ENCODE data around the gene BBS1. TPM values are rescaled to one million over a fixed set of nuclear protein-coding genes. Genes with fewer than 3 reads are reported as not detected.

Gene BBS1
- total RNA-seq, 1 donor from 2014 or later = 41.4 TPM

GRCh38 chr11:66469441-66469840 is 41.0 kb upstream of the BBS1 start:
- ATAC-seq = no peak
- H3K4me3 ChIP-seq = no peak overlapping the region
- TF ChIP-seq CTCF (IDR thresholded peaks at IDR 0.05) = no peak

DNA sequence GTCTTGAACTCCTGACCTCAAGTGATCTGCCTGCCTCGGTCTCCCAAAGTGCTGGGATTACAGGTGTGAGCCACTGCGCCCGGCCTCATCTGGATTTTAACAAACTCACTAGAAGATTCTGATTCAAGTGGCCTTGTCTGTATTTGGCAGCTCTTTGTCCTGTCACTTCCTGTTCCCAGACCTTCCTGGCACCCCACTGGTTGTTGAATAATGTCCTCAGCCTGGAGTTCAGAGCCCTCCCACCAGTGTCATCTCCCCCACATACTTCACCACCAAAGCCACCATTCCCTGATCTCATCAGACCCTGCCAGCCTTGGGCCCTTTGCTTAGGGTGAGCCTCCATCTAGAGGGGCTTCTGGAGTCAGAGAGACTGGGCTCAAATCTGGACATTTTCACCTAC is 40.4 kb upstream of the BBS1 start:
- no peak for ATAC-seq
- no peak overlapping the region for H3K4me3 ChIP-seq
- no peak for TF ChIP-seq CTCF (IDR thresholded peaks at IDR 0.05)
- intact Hi-C loops (cut with DNase I) = no loop called here
- H3K27me3 ChIP-seq (ENCODE audit: low read depth) = no peaks in the 10 kb centered on the region
- peaks cover 41% of the 10 kb centered on the region for H3K36me3 ChIP-seq
- H3K27ac ChIP-seq = no peak overlapping the region
- peaks cover 25% of the 10 kb centered on the region for H3K4me1 ChIP-seq
- H3K9me3 ChIP-seq = no peaks in the 10 kb centered on the region
- DNase-seq = no peak

More at GRCh38 chr11:66469441-66469840, 41.0 kb upstream of the BBS1 start:
- no peaks in the 10 kb centered on the region for H3K9me3 ChIP-seq
- no peak overlapping the region for H3K27ac ChIP-seq
- peaks cover 25% of the 10 kb centered on the region for H3K4me1 ChIP-seq
- no peak for DNase-seq
- H3K36me3 ChIP-seq = peaks cover 36% of the 10 kb centered on the region
- intact Hi-C loops (cut with DNase I) = no loop called here
- H3K27me3 ChIP-seq (ENCODE audit: low read depth) = no peaks in the 10 kb centered on the region

DNA sequence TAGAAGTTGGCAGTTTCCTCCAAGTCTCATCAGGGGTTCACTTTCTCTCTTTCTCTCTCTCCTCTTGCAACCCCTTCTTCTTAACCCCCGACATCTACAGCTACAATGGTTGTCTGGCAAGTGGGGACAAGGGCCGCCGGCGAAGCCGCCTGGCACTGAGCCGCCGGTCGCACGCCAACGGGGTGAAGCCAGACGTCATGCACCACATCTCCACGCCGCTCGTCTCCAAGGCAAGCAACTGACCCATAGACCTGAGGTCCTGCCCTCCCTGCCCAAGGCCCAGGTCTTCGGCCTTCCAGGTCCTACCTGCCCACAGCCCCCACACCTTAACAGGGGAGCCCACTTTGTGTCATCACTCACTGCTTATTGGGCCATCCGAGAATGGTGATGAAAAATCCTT is 39.3 kb upstream of the BBS1 start:
- Histone ChIP-seq H3K36me3 (peaks cover 53% of the 10 kb centered on the region), H3K4me3 (no peak overlapping the region), H3K27ac (no peak overlapping the region), H3K27me3 (ENCODE audit: low read depth) (no peaks in the 10 kb centered on the region), H3K4me1 (peaks cover 19% of the 10 kb centered on the region), H3K9me3 (no peaks in the 10 kb centered on the region)
- ATAC-seq = no peak
- no peak for DNase-seq
- no peak for TF ChIP-seq CTCF (IDR thresholded peaks at IDR 0.05)
- intact Hi-C loops (cut with DNase I) = no loop called here

GRCh38 chr11:66472054-66472453 is 38.4 kb upstream of the BBS1 start:
- no peak for TF ChIP-seq CTCF (IDR thresholded peaks at IDR 0.05)
- no peak for DNase-seq
- H3K27me3 ChIP-seq (ENCODE audit: low read depth) = no peaks in the 10 kb centered on the region
- H3K27ac ChIP-seq = no peak overlapping the region
- H3K4me3 ChIP-seq = no peak overlapping the region
- intact Hi-C loops (cut with DNase I) = no loop called here
- ATAC-seq = no peak
- H3K4me1 ChIP-seq = peaks cover 18% of the 10 kb centered on the region
- no peaks in the 10 kb centered on the region for H3K9me3 ChIP-seq
- peaks cover 53% of the 10 kb centered on the region for H3K36me3 ChIP-seq

DNA sequence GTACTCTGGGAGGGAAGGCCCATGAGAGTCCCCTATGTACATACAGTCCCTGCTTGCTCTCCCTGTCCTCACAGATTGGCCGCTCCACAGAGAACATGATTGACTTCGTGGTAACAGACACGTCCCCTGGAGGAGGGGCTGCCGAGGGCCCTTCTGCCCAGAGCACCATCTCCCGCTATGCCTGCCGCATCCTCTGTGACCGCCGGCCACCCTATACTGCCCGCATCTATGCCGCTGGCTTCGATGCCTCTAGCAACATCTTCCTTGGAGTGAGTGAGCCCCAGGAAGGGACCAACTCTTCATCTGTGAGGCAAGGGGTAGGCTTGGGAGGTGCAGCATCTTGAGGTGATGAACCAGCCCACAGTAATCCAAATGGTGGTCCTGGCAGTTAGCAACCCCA is 37.3 kb upstream of the BBS1 start:
- Histone ChIP-seq H3K9me3 (no peaks in the 10 kb centered on the region), H3K36me3 (peaks cover 53% of the 10 kb centered on the region), H3K4me1 (peaks cover 8% of the 10 kb centered on the region), H3K4me3 (no peak overlapping the region), H3K27me3 (ENCODE audit: low read depth) (no peaks in the 10 kb centered on the region), H3K27ac (no peak overlapping the region)
- no peak for TF ChIP-seq CTCF (IDR thresholded peaks at IDR 0.05)
- DNase-seq = no peak
- no peak for ATAC-seq
- intact Hi-C loops (cut with DNase I) = no loop called here
